ENCODE data around the gene TMEM213. TPM values are rescaled to one million over a fixed set of nuclear protein-coding genes. Genes with fewer than 3 reads are reported as not detected.

Gene TMEM213
- total RNA-seq, 1 donor from 2014 or later = not detected

GRCh38 chr7:138752518-138753149, 45.2 kb upstream of the TMEM213 start:
- Mint-ChIP-seq H3K4me3 (ENCODE audit: low read depth) (no peak overlapping the region), H3K9me3 (ENCODE audit: low read depth) (no peaks in the 10 kb centered on the region), H3K36me3 (ENCODE audit: insufficient read depth) (no peaks in the 10 kb centered on the region), H3K27me3 (peaks cover 12% of the 10 kb centered on the region), H3K27ac (no peak overlapping the region), H3K4me1 (ENCODE audit: low read depth) (peaks cover 35% of the 10 kb centered on the region)
- TF ChIP-seq CTCF (IDR thresholded peaks at IDR 0.05; ENCODE audit: unreplicated experiment) = no peak
- DNase-seq (ENCODE audit: low spot score, unreplicated experiment) = no peak

GRCh38 chr7:138753150-138753518, 44.7 kb upstream of the TMEM213 start:
- no peak for DNase-seq (ENCODE audit: low spot score, unreplicated experiment)
- Mint-ChIP-seq H3K4me1 (ENCODE audit: low read depth) (peaks cover 35% of the 10 kb centered on the region), H3K27ac (no peak overlapping the region), H3K36me3 (ENCODE audit: insufficient read depth) (no peaks in the 10 kb centered on the region), H3K4me3 (ENCODE audit: low read depth) (no peak overlapping the region), H3K27me3 (peaks cover 12% of the 10 kb centered on the region), H3K9me3 (ENCODE audit: low read depth) (no peaks in the 10 kb centered on the region)
- TF ChIP-seq CTCF (IDR thresholded peaks at IDR 0.05; ENCODE audit: unreplicated experiment) = no peak

GRCh38 chr7:138753610-138754009, 44.2 kb upstream of the TMEM213 start:
- no peak for DNase-seq (ENCODE audit: low spot score, unreplicated experiment)
- TF ChIP-seq CTCF (IDR thresholded peaks at IDR 0.05; ENCODE audit: unreplicated experiment) = no peak
- H3K27me3 Mint-ChIP-seq = peaks cover 12% of the 10 kb centered on the region
- no peaks in the 10 kb centered on the region for H3K36me3 Mint-ChIP-seq (ENCODE audit: insufficient read depth)
- no peaks in the 10 kb centered on the region for H3K9me3 Mint-ChIP-seq (ENCODE audit: low read depth)
- peaks cover 35% of the 10 kb centered on the region for H3K4me1 Mint-ChIP-seq (ENCODE audit: low read depth)
- no peak overlapping the region for H3K27ac Mint-ChIP-seq
- no peak overlapping the region for H3K4me3 Mint-ChIP-seq (ENCODE audit: low read depth)

- no peak for DNase-seq (ENCODE audit: low spot score, unreplicated experiment)
- Mint-ChIP-seq H3K27me3 (peaks cover 4% of the 10 kb centered on the region), H3K36me3 (ENCODE audit: insufficient read depth) (no peaks in the 10 kb centered on the region), H3K4me1 (ENCODE audit: low read depth) (peaks cover 28% of the 10 kb centered on the region), H3K27ac (no peak overlapping the region), H3K4me3 (ENCODE audit: low read depth) (no peak overlapping the region), H3K9me3 (ENCODE audit: low read depth) (no peaks in the 10 kb centered on the region)
- no peak for TF ChIP-seq CTCF (IDR thresholded peaks at IDR 0.05; ENCODE audit: unreplicated experiment)
Measured at GRCh38 chr7:138755331-138755747, 42.5 kb upstream of the TMEM213 start.

- H3K4me3 Mint-ChIP-seq (ENCODE audit: low read depth) = no peak overlapping the region
- H3K27me3 Mint-ChIP-seq = peaks cover 4% of the 10 kb centered on the region
- no peak for DNase-seq (ENCODE audit: low spot score, unreplicated experiment)
- peaks cover 21% of the 10 kb centered on the region for H3K4me1 Mint-ChIP-seq (ENCODE audit: low read depth)
- no peak for TF ChIP-seq CTCF (IDR thresholded peaks at IDR 0.05; ENCODE audit: unreplicated experiment)
- H3K27ac Mint-ChIP-seq = no peak overlapping the region
- no peaks in the 10 kb centered on the region for H3K9me3 Mint-ChIP-seq (ENCODE audit: low read depth)
- H3K36me3 Mint-ChIP-seq (ENCODE audit: insufficient read depth) = no peaks in the 10 kb centered on the region
Measured at GRCh38 chr7:138755842-138756590, 41.8 kb upstream of the TMEM213 start.
